H1 (cell line): ENCODE data around the gene DNAJB12. TPM values are rescaled to one million over a fixed set of nuclear protein-coding genes. Genes with fewer than 3 reads are reported as not detected.

Experiments
- CTCF ChIA-PET: fragments of 300-600 bp; sonication (Branson Sonifier 250); formaldehyde crosslinking; loops from one replicate; lab custom pipeline; 2021; ENCODE audit not compliant: partially characterized antibody; lab: Charles Lee
- POLR2A ChIA-PET: fragments of 300-600 bp; sonication (Branson Sonifier 250); formaldehyde crosslinking; loops from one replicate; lab custom pipeline; 2021; ENCODE audit warnings: inconsistent platforms; ENCODE audit not compliant: partially characterized antibody; lab: Charles Lee
- DNase-seq, 2 experiments: peaks; one replicate each; pipeline versions ENCODE4 v3.0.0 to v3.0.0-alpha.2; 2010 to 2022; ENCODE audit warnings: low spot score in 2 of 2, low read depth in 1 of 2, mixed read lengths in 1 of 2
- FAIRE-seq: peaks from 2 replicates; lab custom pipeline; 2011; peaks lifted over from hg19 to GRCh38; lab: Jason Lieb, UNC
- H2AFZ ChIP-seq: 2 replicates; pipeline ENCODE4 v1.8.1; 2012; ENCODE audit warnings: low read length, inconsistent platforms
- H2AK5ac ChIP-seq: 2 replicates; pipeline ENCODE4 v1.6.1; 2013; ENCODE audit warnings: low read depth, low read length
- H2BK120ac ChIP-seq: replicated peaks from 2 replicates; pipeline ENCODE3; 2013; ENCODE audit warnings: low read depth, low read length, inconsistent platforms
- H2BK12ac ChIP-seq: 2 replicates; pipeline ENCODE4 v1.6.1; 2013; ENCODE audit warnings: low read depth, low read length
- H2BK15ac ChIP-seq: 2 replicates; pipeline ENCODE4 v1.6.1; 2013; ENCODE audit warnings: low read length
- H2BK20ac ChIP-seq: 2 replicates; pipeline ENCODE4 v1.6.1; 2013; ENCODE audit warnings: low read length
- H2BK5ac ChIP-seq: 2 replicates; pipeline ENCODE4 v1.6.1; 2013; ENCODE audit warnings: low read depth, low read length
- H3K14ac ChIP-seq: 2 replicates; pipeline ENCODE4 v1.6.1; 2013; ENCODE audit warnings: inconsistent platforms; ENCODE audit not compliant: insufficient read length
- H3K18ac ChIP-seq: 2 replicates; pipeline ENCODE4 v1.6.1; 2013; ENCODE audit warnings: low read length; ENCODE audit errors: extremely low read depth
- H3K23ac ChIP-seq: 2 replicates; pipeline ENCODE4 v1.6.1; 2013; ENCODE audit warnings: inconsistent platforms; ENCODE audit not compliant: insufficient read length
- H3K23me2 ChIP-seq: 2 replicates; pipeline ENCODE4 v1.6.1; 2013; ENCODE audit warnings: low read depth, low read length
- H3K27ac ChIP-seq: 2 replicates; pipeline ENCODE4 v1.6.1; 2011; ENCODE audit warnings: low read depth, low read length, inconsistent platforms
- H3K27me3 ChIP-seq, 4 experiments: replicated peaks in 1 of 4; 1 replicate in 1 of 4; 2 replicates in 3 of 4; pipeline versions ENCODE4 v1.6.1 to v1.8.1; 2011 to 2013; ENCODE audit warnings: low read length in 3 of 4, mild to moderate bottlenecking in 3 of 4, inconsistent platforms in 2 of 4, mixed read lengths in 2 of 4, moderate library complexity in 1 of 4; ENCODE audit not compliant: control insufficient read depth in 3 of 4, insufficient read depth in 3 of 4; ENCODE audit errors: extremely low read depth in 1 of 4
- H3K36me3 ChIP-seq, 4 experiments: 2 replicates each; pipeline versions ENCODE4 v1.6.1 to v1.8.1; 2011 to 2013; ENCODE audit warnings: mild to moderate bottlenecking in 4 of 4, low read length in 3 of 4, moderate library complexity in 2 of 4, control low read depth in 1 of 4, inconsistent platforms in 1 of 4; ENCODE audit not compliant: insufficient read depth in 4 of 4, control insufficient read depth in 2 of 4
- H3K4ac ChIP-seq: replicated peaks from 2 replicates; pipeline ENCODE3; 2013; ENCODE audit warnings: low read length, low read depth, mixed read lengths, inconsistent platforms; ENCODE audit not compliant: insufficient read length
- H3K4me1 ChIP-seq, 4 experiments: replicated peaks in 1 of 4; 1 replicate in 1 of 4; 2 replicates in 3 of 4; pipeline versions ENCODE4 v1.6.1 to v1.8.1; 2011 to 2013; ENCODE audit warnings: low read length in 3 of 4, inconsistent platforms in 2 of 4, mixed read lengths in 1 of 4; ENCODE audit not compliant: insufficient read depth in 4 of 4, control insufficient read depth in 3 of 4
- H3K4me2 ChIP-seq, 2 experiments: 2 replicates each; pipeline versions ENCODE4 v1.6.1 to v1.8.1; 2011 to 2013; ENCODE audit warnings: low read depth in 2 of 2, low read length in 2 of 2, control low read depth in 1 of 2, inconsistent platforms in 1 of 2, mild to moderate bottlenecking in 1 of 2; ENCODE audit not compliant: insufficient read depth in 1 of 2
- H3K4me3 ChIP-seq, 4 experiments: fragments of 200-600, 300-600 bp in 1 of 4; sonication (generic), shearing (Covaris generic), sonication (Bioruptor Twin) in 1 of 4; 2 replicates each; pipeline versions ENCODE4 v1.5.1 to v1.8.1; 2011 to 2016; ENCODE audit warnings: low read length in 4 of 4, low read depth in 3 of 4, control low read depth in 2 of 4, inconsistent platforms in 2 of 4, mild to moderate bottlenecking in 2 of 4, mixed read lengths in 1 of 4, moderate library complexity in 1 of 4; ENCODE audit not compliant: insufficient read depth in 2 of 4; ENCODE audit errors: extremely low read depth in 1 of 4
- H3K56ac ChIP-seq: replicated peaks from 2 replicates; pipeline ENCODE3; 2013; ENCODE audit warnings: low read depth, mild to moderate bottlenecking, mixed read lengths, low read length, inconsistent platforms; ENCODE audit not compliant: insufficient read length
- H3K79me1 ChIP-seq: 2 replicates; pipeline ENCODE4 v1.6.1; 2013; ENCODE audit warnings: low read depth, low read length, control low read depth
- H3K79me2 ChIP-seq, 2 experiments: 2 replicates each; pipeline versions ENCODE4 v1.6.1 to v1.8.1; 2012 to 2013; ENCODE audit warnings: low read length in 2 of 2, mild to moderate bottlenecking in 2 of 2, inconsistent platforms in 1 of 2; ENCODE audit not compliant: insufficient read depth in 2 of 2, control insufficient read depth in 1 of 2
- H3K9ac ChIP-seq, 4 experiments: replicated peaks in 1 of 4; 1 replicate in 1 of 4; 2 replicates in 3 of 4; pipeline versions ENCODE4 v1.6.1 to v1.8.1; 2011 to 2013; ENCODE audit warnings: low read depth in 3 of 4, low read length in 3 of 4, control low read depth in 2 of 4, mild to moderate bottlenecking in 2 of 4, moderate library complexity in 2 of 4, inconsistent platforms in 1 of 4; ENCODE audit errors: extremely low read depth in 1 of 4
- H3K9me3 ChIP-seq, 2 experiments: 2 replicates each; pipeline versions ENCODE4 v1.6.1 to v1.8.1; 2012 to 2013; ENCODE audit warnings: mild to moderate bottlenecking in 2 of 2, moderate library complexity in 2 of 2, control low read depth in 1 of 2, inconsistent platforms in 1 of 2, low read depth in 1 of 2, low read length in 1 of 2, mixed read lengths in 1 of 2; ENCODE audit not compliant: insufficient read depth in 2 of 2
- H4K20me1 ChIP-seq, 2 experiments: replicated peaks in 1 of 2; 2 replicates each; pipeline versions ENCODE3 to v1.8.1; 2011 to 2013; ENCODE audit warnings: inconsistent platforms in 2 of 2, low read length in 2 of 2, mild to moderate bottlenecking in 1 of 2; ENCODE audit not compliant: insufficient read depth in 2 of 2, control insufficient read depth in 1 of 2
- H4K5ac ChIP-seq: 2 replicates; pipeline ENCODE4 v1.6.1; 2013; ENCODE audit warnings: low read length, low read depth, mixed read lengths, inconsistent platforms; ENCODE audit not compliant: insufficient read length
- H4K8ac ChIP-seq: 2 replicates; pipeline ENCODE4 v1.8.0; 2013; ENCODE audit warnings: mild to moderate bottlenecking, moderate library complexity, low read length, inconsistent platforms; ENCODE audit not compliant: insufficient read depth; ENCODE audit errors: extremely low read depth
- H4K91ac ChIP-seq: replicated peaks from 2 replicates; pipeline ENCODE3; 2013; ENCODE audit warnings: low read length, mixed read lengths, inconsistent platforms; ENCODE audit not compliant: insufficient read length
- CTBP2 ChIP-seq: IDR thresholded peaks from 2 replicates; pipeline ENCODE4 v1.7.0; 2011; ENCODE audit warnings: borderline replicate concordance, mild to moderate bottlenecking, moderate library complexity, mixed read lengths, low read length; ENCODE audit not compliant: insufficient read depth, insufficient read length
- WGBS, 2 experiments: shearing (Covaris generic) in 1 of 2; methylation state at CpG; one replicate each; pipeline versions ENCODE4 v1.1.6 to v1.1.7; 2013 to 2015; ENCODE audit warnings: low lambda C conversion rate in 2 of 2, mixed read lengths in 2 of 2, inconsistent platforms in 1 of 2, low coverage in 1 of 2, missing lambda C conversion rate in 1 of 2; ENCODE audit not compliant: insufficient replicate concordance in 2 of 2, insufficient coverage in 1 of 2, insufficient read length in 1 of 2; ENCODE audit errors: extremely low coverage in 1 of 2, missing lambda C conversion rate in 1 of 2; 5-methylcytosine and 5-hydroxymethylcytosine counted together
- polyA plus RNA-seq, 7 experiments: library from polyadenylated mRNA; depleted of rRNA in 3 of 7; stranded (reverse) in 5 of 7; unstranded in 2 of 7; fragments of >200 nt in 5 of 7; fragments of 200-250 nt in 2 of 7; gene quantifications; 1 replicate in 5 of 7; 2 replicates in 1 of 7; 4 replicates in 1 of 7; pipeline versions ENCODE4 v1.2.1 to v1.2.3, GENCODE V29; 2011 to 2013; ENCODE audit warnings: missing spikeins in 2 of 7, mixed read lengths in 2 of 7
- total RNA-seq: library from RNA; stranded (reverse); fragmentation: NEBNext Ultra II Directional; extraction: Animal tissue kit (Norgen Biotek cat#: 25700); gene quantifications from 2 replicates; pipeline ENCODE4 v1.2.1, GENCODE V29; 2021

Gene DNAJB12
- total and polyA plus RNA-seq, 2 of the 8 experiments (the other 6 are each of a cell fraction or from before 2014, with no cell fraction given), result 10.8 to 20.5 TPM

- H2BK120ac ChIP-seq, result no peak overlapping the region
- H3K4me2 ChIP-seq, result no peak overlapping the region
- H4K5ac ChIP-seq, result no peak overlapping the region
- H2BK5ac ChIP-seq, result no peak overlapping the region
- H2BK12ac ChIP-seq, result no peak overlapping the region
- no peaks in the 10 kb centered on the region for H4K20me1 ChIP-seq
- POLR2A ChIA-PET, result no interaction called here
- no peak overlapping the region for H3K18ac ChIP-seq
- H2AFZ ChIP-seq, result no peak overlapping the region
- no peak for TF ChIP-seq CTBP2
- H3K9ac ChIP-seq, result no peak overlapping the region
- H3K14ac ChIP-seq, result no peak overlapping the region
- no peaks in the 10 kb centered on the region for H3K79me1 ChIP-seq
- no peaks in the 10 kb centered on the region for H3K4me1 ChIP-seq
- H3K79me2 ChIP-seq, result no peaks in the 10 kb centered on the region
- 85% methylated on average over 1 of the region's 1 CpG; no CpG with 5 or more reads in 1 of the 2 experiments for WGBS, 2 experiments
- H4K91ac ChIP-seq, result no peak overlapping the region
- CTCF ChIA-PET, result interaction anchor here (0.6 to 0.9 kb wide), 2 partner anchors 18 to 637 kb away, joined by 3 read pairs; no protein-coding TSS in a partner anchor
- no peak overlapping the region for H4K8ac ChIP-seq
- no peak overlapping the region for H2AK5ac ChIP-seq
- H3K27ac ChIP-seq, result no peak overlapping the region
- no peak for FAIRE-seq
- no peak overlapping the region for H3K4ac ChIP-seq
- no peak overlapping the region for H2BK20ac ChIP-seq
- H3K36me3 ChIP-seq, result no peaks in the 10 kb centered on the region
- H3K23ac ChIP-seq, result no peak overlapping the region
- no peak overlapping the region for H3K56ac ChIP-seq
- no peak overlapping the region for H2BK15ac ChIP-seq
- DNase-seq, result no peak
- no peaks in the 10 kb centered on the region for H3K23me2 ChIP-seq
- H3K4me3 ChIP-seq, result no peak overlapping the region
- H3K9me3 ChIP-seq, result no peaks in the 10 kb centered on the region
- H3K27me3 ChIP-seq, result no peaks in the 10 kb centered on the region
Observed at GRCh38 chr10:72392571-72392970, 37.9 kb upstream of the DNAJB12 start.
